ENCODE data around the gene FNDC4.
"Not testable (repeated sequence)": the region's sequence is repeated elsewhere in the genome, so short reads cannot be mapped to it uniquely, and the experiment has no call there.

The FNDC4 gene, protein sequence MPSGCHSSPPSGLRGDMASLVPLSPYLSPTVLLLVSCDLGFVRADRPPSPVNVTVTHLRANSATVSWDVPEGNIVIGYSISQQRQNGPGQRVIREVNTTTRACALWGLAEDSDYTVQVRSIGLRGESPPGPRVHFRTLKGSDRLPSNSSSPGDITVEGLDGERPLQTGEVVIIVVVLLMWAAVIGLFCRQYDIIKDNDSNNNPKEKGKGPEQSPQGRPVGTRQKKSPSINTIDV

DNA sequence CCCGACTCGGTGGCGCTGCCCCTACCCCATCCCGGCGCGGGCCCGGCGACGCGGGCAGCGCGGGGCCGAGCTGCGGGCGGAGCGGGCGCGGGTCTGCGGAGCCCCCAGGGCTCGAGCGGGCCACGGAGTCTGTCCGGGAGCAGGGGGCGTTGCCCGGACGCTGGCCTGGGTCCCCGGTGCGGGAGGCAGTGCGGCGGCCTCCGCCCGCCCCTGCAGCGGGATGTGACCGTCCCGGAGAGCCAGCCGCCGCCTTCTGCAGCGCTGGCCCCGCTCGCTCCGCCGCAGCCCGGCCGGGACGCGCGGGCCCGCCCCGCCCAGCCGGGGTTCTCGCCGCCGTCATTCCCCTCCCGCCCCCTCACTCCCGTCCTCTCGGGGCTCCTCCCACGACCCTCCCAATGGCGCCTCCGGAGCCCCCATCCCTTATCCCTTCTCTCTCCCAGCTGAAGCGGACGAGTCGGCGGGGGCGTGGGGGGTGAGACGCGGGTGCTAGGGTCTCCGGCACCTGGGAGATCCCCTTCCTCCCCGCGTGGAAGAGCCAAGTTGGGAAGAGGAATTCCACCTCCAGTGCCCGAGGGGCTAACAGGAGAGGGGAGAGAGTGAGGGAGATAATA is at the start of gene FNDC4:
Gene FNDC4 (minus strand): TSS at position 257 of the 611 bp plus-strand sequence. CDS start 521 bp downstream, outside the sequence.
- no peak for DNase-seq

DNA sequence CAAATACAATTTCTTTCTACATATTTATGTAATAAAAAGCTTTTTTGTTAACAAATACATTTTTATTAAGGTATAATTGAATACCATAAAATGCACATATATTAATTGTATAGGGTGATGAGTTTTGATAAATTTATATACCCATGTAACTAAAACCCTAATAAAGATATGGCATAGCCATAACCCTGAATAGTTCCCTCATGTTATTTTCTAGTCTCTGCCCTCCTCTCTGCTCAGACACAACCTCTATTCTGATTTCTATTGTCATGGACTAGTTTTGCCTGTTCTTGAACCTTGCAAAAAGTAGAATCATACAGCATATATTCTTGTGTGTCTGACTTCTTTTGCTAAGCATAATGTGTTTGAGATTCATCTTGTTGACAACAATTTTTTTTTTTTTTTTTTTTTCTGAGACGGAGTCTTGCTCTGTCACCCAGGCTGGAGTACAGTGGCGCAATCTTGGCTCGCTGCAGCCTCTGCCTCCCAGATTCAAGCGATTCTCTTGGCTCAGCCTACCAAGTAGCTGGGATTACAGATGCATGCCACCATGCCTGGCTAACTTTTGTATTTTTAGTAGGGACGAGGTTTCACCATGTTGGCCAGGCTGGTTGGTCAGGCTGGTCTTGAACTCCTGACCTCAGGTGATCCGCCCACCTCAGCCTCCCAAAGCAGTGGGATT is 49.3 kb upstream of the FNDC4 start:
- DNase-seq = no peak

DNA sequence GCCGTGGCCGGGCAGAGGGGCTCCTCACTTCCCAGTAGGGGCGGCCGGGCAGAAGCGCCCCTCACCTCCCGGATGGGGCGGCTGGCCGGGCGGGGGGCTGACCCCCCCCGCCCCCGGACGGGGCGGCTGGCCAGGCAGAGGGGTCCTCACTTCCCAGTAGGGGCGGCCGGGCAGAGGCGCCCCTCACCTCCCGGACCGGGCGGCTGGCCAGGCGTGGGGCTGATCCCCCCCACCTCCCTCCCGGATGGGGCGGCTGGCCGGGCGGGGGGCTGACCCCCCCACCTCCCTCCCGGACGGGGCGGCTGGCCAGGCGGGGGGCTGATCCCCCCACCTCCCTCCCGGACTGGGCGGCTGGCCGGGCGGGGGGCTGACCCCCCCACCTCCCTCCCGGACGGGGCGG is 44.6 kb upstream of the FNDC4 start:
- not testable (repeated sequence) for DNase-seq

DNA sequence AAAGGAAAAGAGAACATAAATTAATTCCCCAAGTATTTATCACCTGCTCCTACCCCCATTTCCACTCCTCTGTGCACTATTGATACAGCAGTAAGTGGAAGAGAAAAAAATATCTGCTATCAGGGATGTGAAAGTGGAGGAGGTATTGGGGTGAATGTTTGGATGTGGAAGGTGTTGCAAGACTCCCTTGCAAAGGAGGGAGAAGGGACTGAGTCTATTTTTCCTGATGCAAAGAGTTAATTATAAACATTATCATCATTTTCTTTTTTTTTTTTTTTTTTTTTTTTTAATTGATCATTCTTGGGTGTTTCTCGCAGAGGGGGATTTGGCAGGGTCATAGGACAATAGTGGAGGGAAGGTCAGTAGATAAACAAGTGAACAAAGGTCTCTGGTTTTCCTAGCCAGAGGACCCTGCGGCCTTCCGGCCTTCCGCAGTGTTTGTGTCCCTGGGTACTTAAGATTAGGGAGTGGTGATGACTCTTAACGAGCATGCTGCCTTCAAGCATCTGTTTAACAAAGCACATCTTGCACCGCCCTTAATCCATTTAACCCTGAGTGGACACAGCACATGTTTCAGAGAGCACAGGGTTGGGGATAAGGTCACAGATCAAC is 43.9 kb upstream of the FNDC4 start:
- DNase-seq = not testable (repeated sequence)

DNA sequence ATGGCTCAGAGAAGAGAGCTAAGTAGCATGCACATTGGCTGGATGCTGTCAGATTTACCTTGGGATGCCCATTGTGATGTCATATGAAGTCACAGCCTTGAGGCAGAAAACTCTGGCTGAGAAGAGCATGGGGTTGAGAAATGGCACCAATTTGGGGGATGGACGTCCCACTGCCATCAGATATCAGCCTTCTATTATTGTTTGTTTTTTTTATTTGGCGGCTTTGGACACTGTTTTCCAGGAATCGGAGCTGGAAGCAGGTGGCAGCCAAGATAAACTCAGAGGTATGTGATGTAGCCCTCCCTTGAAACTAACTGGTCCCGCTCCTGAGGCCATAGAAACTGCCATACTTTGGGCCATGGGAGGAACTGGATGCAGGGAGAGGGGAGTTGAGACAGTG is 42.3 kb upstream of the FNDC4 start:
- no peak for DNase-seq

DNA sequence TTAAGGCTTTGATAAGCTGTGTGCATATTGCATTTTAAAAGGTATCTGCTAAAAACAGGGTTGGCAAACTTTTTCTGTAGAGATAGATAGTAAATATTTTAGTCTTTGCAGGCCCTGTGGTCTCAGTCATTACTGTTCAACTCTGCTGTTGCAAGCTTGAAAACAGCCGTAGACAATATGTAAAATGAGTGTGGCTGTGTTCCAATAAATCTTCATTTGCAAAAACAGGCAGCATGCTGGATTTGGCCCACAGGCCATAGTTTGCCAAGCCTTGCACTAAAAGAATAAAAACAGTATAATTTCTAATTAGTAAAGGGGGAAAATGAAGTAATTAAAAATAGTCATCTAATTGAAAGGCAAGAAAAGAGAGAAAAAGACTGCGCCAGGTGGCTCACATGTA is 37.0 kb upstream of the FNDC4 start:
- DNase-seq = no peak

DNA sequence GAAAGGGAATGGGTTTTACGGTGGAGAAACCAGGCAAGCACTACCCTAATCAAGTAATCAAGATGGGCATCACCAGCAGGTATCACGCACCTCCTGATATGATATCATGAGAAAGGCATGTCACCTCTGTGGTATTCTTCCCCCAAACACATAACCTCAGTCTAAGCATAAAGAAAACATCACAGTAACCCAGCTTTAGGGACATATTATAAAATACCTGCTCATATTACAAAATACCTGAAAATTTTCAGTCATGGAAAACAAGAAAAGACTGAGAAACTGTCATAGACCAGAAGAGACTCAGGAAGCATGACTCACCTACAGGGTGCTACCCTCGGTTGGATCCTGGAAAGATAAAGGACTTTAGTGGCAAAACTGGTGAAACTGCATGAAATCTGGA is 32.2 kb upstream of the FNDC4 start:
- DNase-seq = no peak

DNA sequence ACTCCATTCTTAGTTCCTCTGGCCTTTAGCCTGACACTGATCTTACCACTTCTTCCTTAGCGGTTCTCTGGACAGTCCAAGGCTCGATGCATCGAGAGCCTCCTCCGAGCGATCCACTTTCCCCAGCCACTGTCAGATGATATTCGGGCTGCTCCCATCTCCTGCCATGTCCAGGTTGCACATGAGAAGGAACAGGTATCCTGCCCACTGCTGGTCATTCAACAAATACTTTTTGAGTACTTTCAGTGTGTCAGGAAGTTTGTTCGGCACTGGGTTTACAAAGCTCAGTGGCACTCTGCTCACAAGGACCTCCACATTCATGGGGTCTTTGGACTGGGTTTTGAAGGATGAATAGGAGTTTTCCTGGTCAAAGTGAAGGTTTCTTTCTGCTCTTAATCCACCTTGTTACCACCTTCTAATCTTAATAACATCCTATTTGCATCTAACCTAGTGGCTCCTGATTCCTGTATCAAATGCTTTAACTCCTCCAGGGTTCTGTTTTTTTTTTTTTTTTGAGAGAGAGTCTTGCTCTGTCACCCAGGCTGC is 27.5 kb upstream of the FNDC4 start:
- no peak for DNase-seq

DNA sequence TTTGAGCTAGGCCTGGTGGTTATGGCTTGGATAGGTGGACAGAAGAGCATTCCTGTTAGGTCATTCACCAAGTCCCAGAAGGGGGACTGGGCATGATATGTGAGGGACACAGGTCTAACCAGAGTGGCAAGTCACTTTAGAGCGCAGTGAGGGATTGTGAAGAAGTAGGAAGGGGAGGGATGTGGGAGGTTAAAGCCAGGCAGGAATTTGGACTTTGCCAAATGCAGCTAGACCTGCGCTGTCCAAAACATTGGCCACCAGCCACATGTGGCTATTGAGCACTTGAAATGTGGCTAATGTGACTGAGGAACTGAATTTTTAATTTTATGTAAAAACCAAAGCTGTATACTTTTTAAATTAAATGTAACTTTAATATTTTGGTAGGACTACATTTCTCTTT is 25.3 kb upstream of the FNDC4 start:
- DNase-seq = no peak

DNA sequence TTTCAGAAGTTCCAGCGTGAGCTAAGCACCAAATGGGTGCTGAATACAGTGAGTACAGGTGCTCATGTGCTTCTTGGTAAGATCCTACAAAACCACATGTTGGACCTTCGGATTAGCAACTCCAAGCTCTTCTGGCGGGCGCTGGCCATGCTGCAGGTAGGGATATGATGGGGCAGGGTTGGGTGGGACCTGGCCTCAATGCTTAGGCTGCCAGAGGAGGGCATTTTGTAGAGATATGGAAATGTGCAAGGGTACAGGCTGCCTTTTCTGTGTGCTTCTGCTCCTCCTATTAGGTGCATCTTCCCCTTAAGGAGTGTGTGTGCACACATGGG is 23.7 kb upstream of the FNDC4 start:
- no peak for DNase-seq

DNA sequence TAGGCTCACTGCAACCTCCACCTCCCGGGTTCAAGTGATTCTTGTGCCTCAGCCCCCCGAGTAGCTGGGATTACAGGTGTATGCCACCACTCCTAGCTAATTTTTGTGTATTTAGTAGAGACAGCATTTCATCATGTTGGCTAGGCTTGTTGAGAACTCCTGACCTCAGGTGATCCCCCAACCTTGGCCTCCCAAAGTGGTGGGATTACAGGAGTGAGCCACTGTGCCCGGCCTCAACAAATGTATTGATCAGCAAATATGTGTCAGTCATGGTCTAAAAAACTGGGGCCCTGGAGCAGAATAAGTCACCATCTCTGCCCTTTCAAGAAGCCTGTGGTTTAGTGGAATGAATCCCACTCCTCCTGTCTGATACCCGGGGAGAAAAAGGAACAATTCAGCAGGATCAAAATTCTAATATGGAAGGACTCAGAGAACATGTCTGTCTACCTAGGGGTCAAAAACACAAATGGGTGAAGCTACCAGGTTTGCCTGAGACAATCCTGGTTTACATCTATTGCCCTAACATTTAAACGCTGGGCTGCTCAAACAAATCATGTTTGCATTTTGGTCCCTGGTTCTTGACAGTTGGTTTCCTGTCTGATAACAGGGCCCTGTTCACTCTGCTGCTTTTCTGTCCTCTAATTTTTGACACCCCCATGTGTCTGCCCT is 23.2 kb upstream of the FNDC4 start:
- no peak for DNase-seq

DNA sequence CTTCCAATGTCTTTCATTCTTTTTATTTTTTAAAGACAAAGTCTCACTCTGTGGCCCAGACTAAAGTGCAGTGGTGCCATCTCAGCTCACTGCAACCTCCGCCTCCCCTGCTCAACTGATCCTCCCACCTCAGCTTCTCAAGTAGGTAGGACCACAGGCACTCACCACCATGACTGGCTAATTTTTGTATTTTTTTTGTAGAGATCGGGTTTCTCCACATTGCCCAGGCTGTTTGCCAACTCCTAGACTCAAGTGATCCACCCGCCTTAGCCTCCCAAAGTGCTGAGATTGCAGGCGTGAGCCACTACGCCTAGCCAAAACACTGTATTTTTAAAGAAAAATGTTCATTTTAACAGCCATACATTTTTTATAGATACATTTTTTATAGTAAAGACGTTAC is 14.3 kb upstream of the FNDC4 start:
- DNase-seq = peak in 1 of 2 experiments; percentile 64

DNA sequence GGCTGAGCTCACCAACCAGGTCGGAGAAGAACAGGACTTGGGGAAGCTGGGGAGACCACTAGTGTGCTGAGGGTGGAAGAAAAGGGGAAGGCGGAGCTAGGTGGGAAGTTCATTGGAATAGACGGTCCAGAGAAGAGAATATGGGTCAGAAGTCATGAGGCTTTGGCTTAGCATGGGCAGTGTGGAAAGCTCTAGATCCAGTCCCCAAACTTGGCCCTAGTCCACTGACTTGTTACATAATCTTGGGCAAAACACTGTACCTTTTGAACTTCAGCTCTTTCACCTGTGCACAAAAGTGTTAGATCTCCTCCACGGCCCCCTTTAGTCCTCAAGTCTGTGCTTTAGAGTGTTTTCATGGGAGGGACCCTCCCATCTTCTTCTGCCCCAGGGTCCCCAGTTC is 12.3 kb upstream of the FNDC4 start:
- DNase-seq = no peak

DNA sequence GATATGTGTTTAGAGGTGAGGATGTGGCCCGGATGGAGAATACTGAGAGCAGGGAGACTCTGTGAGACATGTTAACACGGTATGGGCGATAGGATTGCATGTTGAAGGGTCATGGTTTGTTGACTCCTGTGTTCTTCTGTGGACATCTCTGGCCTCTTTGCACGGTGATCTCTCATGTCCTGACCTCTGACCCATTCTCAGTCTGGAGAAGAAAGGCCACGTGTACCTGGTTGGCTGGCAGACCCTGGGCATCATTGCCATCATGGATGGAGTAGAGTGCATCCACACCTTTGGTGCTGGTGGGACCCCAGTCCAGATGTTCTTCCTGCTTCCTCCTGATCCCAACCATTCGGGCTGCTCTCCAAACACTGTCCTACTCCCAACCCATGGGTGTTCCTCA is 11.6 kb upstream of the FNDC4 start:
- DNase-seq = no peak

DNA sequence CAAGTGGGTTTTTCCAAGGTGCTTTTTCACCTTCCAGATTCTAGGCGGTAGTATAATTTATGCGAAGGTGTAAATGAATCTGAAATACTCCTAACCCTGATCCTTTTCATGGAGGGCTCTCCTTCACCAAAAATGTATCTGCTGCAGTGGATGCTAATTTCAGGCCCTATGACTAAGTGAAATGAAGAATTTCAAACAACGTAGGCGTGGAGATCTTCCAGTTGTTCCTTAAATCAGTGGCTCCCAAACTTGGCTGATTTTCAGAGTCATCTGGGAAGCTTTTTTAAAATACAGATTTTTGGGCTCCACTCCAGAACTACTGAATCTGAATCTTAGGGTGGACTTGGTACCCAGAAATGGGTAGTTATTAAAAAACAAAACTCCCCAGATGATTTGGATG is 7.1 kb upstream of the FNDC4 start:
- no peak for DNase-seq

DNA sequence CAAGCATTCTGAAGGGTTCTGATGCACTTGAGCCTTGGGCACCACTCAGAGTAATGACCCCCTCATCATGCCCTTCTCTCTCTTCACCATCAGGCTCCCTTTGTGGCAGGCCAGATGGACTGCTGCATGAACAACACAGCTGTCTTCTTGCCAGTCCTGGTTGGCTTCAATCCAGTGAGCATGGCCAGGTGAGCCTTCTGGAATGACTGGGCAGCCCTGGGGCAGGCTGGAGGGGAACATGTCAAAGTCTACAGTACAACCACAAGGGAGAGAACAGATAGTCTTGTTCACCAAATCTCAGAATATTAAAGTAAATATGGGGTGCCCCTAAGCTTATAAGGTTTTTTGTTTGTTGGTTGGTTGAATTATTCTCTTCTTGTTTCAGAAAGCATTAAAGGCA is 6.0 kb upstream of the FNDC4 start:
- DNase-seq = no peak

DNA sequence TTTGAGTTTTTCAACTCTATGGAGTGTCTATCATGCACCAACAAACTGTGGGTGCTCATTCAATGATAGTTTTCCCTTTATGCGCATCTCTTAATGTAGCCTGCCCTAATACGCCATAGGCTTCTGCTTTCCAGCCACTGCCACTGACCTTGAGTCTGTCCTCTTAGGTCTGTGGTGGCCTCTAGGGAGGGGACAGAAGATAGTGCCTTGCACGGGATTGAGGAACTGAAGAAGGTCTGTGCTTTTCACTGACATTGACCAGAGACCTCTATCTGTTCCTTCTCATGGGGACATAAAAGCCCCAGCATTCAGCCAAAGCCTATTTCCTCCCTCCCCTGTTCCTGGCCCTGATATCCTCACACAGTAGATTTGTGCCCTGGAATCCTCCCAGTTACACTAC is 4.0 kb upstream of the FNDC4 start:
- no peak for DNase-seq

DNA sequence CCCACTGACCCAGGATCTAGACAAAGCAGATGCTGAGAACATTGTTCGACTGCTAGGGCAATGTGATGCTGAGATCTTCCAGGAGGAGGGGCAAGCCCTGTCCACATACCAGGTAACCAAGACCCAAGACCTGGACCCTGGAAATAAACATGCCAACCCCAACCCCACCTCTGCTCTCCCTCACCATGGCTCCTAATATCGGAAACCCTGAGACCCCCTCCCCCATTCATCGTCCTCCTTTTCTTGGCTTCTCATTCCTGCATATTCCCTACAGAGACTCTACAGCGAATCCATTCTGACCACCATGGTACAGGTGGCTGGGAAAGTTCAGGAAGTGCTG is 2.3 kb upstream of the FNDC4 start:
- DNase-seq = no peak

DNA sequence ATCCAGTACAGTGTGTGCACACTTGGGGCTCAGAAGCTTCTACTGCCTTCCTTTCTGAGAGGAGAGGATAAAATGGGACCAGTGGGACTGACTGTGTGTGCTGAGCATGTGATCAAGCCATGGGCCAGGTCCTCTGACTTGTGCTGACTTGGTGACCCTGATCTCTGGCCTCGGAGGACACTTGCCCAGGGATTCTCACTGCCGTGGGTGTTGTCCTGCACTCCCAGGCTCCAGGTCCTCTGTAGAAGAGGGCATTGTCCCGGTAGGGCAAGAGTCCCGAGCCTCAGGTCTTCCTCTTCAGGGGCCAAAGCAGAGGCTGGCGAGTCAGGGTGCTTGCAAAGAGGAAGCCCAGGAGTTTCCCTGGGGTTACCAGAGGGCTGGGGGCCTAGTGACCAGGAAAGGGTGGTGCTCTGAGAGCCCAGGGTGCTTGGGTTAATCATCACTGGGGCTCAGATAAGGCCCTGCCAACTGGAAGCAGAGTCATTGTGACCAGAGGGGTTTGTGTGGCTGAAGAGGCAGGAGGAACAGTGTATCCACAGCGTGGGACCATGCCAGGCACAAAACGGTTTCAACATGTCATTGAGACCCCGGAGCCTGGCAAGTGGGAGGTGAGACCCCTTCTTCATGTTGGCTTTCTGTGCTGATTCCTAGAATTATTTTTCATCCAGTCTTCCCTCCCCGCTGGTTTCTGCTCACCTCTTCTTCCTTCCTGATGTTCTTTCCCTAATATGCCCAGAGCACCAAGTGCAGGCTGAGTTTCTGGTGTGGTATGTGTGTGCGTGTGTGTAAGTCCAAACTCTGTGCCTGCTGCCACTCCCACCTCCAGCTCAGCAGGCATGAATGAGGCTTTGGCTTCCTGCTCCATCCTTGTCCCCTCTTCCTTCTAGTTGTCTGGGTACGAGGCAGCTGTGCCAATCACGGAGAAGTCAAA is 1.6 kb upstream of the FNDC4 start, which contains the start of gene GCKR:
Gene GCKR (plus strand): TSS at position 483 of the 931 bp plus-strand sequence. CDS start 66 bp downstream, at position 549.
- no peak for DNase-seq

DNA sequence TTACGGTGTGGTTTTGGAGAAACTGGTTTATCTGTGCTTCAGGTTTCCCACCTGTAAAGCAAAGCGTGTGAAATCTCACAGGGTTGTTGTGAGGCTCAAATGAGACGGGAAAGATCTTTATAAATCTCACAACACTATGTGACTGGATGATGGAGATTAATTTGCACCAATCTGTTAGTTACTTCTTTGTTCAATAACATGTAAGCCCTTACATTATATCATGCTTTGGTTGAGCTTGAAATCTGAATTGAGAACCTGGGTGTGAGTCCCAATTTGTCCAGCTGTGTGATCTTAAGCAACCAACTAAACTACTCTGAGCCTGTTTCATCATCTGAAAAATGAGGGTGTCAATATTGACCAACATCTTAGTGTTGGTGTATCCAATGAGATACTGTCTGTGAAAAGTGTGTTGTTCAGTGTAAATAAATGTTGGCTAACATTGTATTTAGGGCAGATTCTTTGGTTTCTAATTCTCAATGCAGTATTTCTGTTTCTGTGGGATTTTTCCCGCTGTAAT is 898 bp upstream of the FNDC4 start:
- no peak for DNase-seq

DNA sequence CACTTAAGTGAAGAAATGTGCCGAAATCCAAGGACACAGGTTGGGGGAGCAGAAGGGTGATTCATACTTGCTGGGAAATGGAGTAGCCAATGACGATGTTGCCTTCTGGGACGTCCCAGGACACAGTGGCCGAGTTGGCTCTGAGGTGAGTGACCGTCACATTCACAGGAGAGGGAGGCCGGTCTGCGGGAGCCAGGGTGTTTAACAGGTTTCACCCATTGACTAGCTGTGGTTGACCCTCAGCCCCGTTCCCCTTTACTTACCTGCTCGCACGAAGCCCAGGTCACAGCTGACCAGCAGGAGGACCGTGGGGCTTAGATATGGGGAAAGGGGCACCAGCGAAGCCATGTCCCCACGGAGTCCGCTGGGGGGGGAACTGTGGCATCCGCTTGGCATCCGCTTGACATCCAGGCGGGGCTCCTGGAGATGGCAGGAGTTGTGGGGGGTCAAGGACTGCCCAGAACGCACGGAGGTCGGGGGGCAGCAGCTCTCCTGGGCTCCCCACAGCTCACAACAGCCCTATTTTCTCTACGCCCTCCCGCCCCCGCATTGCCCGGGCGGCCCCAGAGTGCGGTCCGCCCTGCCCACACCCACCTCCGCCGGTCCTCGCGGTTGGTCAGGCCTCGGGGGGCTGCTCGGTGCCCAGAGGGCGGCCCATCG is 586 bp downstream of the FNDC4 start:
- no peak for DNase-seq

DNA sequence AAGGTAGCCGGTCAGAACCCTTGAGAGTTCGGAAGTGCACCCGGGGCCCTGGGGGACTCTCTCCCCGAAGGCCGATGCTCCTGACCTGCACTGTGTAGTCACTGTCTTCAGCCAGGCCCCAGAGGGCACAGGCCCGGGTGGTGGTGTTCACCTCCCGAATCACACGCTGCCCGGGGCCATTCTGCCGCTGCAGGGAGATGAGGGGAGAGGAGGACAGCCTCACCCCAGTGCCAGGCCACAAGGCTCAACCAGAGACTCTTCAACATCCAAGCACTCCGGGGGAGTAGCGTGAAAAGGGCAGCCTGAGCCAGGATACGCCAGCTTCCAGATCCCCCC is 1.1 kb downstream of the FNDC4 start:
- DNase-seq = no peak
